Hepatocyte (in vitro differentiated cells): ENCODE measurements around the gene SLC12A7.

ENCODE experiments used
- CTCF ChIP-seq: fragments of 200-600 bp; sonication (generic); IDR thresholded peaks from 2 replicates; pipeline ENCODE4 v1.5.1; 2016; ENCODE audit warnings: antibody characterized with exemption, mild to moderate bottlenecking; ENCODE audit not compliant: poor library complexity
- EZH2phosphoT487 ChIP-seq: fragments of 200-600 bp; sonication (generic); IDR thresholded peaks from one replicate; pipeline ENCODE4 v1.6.1; 2018; ENCODE audit warnings: antibody characterized with exemption, mild to moderate bottlenecking, low read depth, moderate library complexity; ENCODE audit not compliant: unreplicated experiment, severe bottlenecking

GRCh38 chr5:1076406-1076805 lies 35.5 kb downstream of the SLC12A7 start:
- TF ChIP-seq CTCF (no peak), EZH2phosphoT487 (no peak)
